Non-pigmented ciliary epithelial cell (primary cell): ENCODE results near the gene MMP23B.
"Not testable (repeated sequence)": the region's sequence is repeated elsewhere in the genome, so short reads cannot be mapped to it uniquely, and the experiment has no call there.

Experiments
- DNase-seq: peaks from one replicate; pipeline ENCODE4 v3.0.0-alpha.2; 2010; ENCODE audit warnings: low read depth

MMP23B gene

GRCh38 chr1:1630965-1631781 is 800 bp upstream of the MMP23B start:
- DNase-seq: no peak

- not testable (repeated sequence) for DNase-seq
Observed at GRCh38 chr1:1633409-1633808, 1.4 kb downstream of the MMP23B start.

- DNase-seq: not testable (repeated sequence)
Observed at GRCh38 chr1:1634613-1635012, 2.6 kb downstream of the MMP23B start.

GRCh38 chr1:1636621-1637478 is 4.9 kb downstream of the MMP23B start:
- not testable (repeated sequence) for DNase-seq

- not testable (repeated sequence) for DNase-seq
Observed at GRCh38 chr1:1637479-1637875, 5.5 kb downstream of the MMP23B start.

- DNase-seq: not testable (repeated sequence)
Observed at GRCh38 chr1:1638528-1638927, 6.6 kb downstream of the MMP23B start.

- not testable (repeated sequence) for DNase-seq
Observed at GRCh38 chr1:1639368-1639767, 7.4 kb downstream of the MMP23B start.

GRCh38 chr1:1640081-1640480 is 8.1 kb downstream of the MMP23B start:
- DNase-seq: not testable (repeated sequence)

- not testable (repeated sequence) for DNase-seq
Observed at GRCh38 chr1:1640711-1641461, 8.9 kb downstream of the MMP23B start.

- DNase-seq: not testable (repeated sequence)
Observed at GRCh38 chr1:1646326-1646725, 14.4 kb downstream of the MMP23B start.

GRCh38 chr1:1647567-1648241 is 15.7 kb downstream of the MMP23B start:
- DNase-seq: not testable (repeated sequence)

- DNase-seq: not testable (repeated sequence)
Observed at GRCh38 chr1:1648265-1648664, 16.3 kb downstream of the MMP23B start.

- peak; percentile 70 for DNase-seq
Observed at GRCh38 chr1:1658583-1659549, 26.9 kb downstream of the MMP23B start, which contains the start of gene CDK11B. Gene CDK11B, minus strand, starts transcription at chr1:1659004. Its CDS starts 1,519 bp downstream, at chr1:1657485.

- DNase-seq: not testable (repeated sequence)
Observed at GRCh38 chr1:1662392-1662791, 30.4 kb downstream of the MMP23B start.

- DNase-seq: not testable (repeated sequence)
Observed at GRCh38 chr1:1662830-1663560, 31.0 kb downstream of the MMP23B start.

GRCh38 chr1:1664318-1664717 is 32.3 kb downstream of the MMP23B start:
- DNase-seq: not testable (repeated sequence)

GRCh38 chr1:1664941-1665814 is 33.2 kb downstream of the MMP23B start:
- DNase-seq: no peak

- DNase-seq: no peak
Observed at GRCh38 chr1:1665815-1666251, 33.9 kb downstream of the MMP23B start.
